WTC11 (cell line): ENCODE data around the gene GPRC5C. TPM values are rescaled to one million over a fixed set of nuclear protein-coding genes. Genes with fewer than 3 reads are reported as not detected.

ENCODE experiments used
- ATAC-seq: fragments of 200-7000 bp; cut with Tn5 transposase; 2 replicates; pipeline ENCODE4 v1.10.0; 2021; ENCODE audit warnings: mild to moderate bottlenecking, moderate library complexity
- CTCF ChIA-PET: fragments of 300-600 bp; sonication (Branson Sonifier 250); formaldehyde crosslinking; loops from one replicate; lab custom pipeline; 2021; ENCODE audit warnings: antibody characterized with exemption; lab: Charles Lee
- POLR2A ChIA-PET: fragments of 350-600 bp; sonication (Branson Sonifier 250); formaldehyde crosslinking; loops from one replicate; lab custom pipeline; 2021; ENCODE audit warnings: antibody characterized with exemption; lab: Charles Lee
- DNase-seq: peaks from one replicate; pipeline ENCODE4 v3.0.0; 2021; ENCODE audit warnings: low spot score
- H3K27ac Mint-ChIP-seq: 2 replicates; pipeline ENCODE4 v1.8.0; 2021; ENCODE audit warnings: mixed read lengths
- H3K27me3 Mint-ChIP-seq: 2 replicates; pipeline ENCODE4 v1.8.0; 2021; ENCODE audit warnings: low read depth, mild to moderate bottlenecking, moderate library complexity, mixed read lengths
- H3K36me3 Mint-ChIP-seq: 2 replicates; pipeline ENCODE4 v1.8.0; 2021; ENCODE audit warnings: mixed read lengths
- H3K4me1 Mint-ChIP-seq: 2 replicates; pipeline ENCODE4 v1.8.0; 2022; ENCODE audit warnings: mixed read lengths
- H3K4me3 Mint-ChIP-seq: 2 replicates; pipeline ENCODE4 v1.8.0; 2021; ENCODE audit warnings: mild to moderate bottlenecking, moderate library complexity, mixed read lengths
- H3K9me3 Mint-ChIP-seq: 2 replicates; pipeline ENCODE4 v1.8.0; 2021; ENCODE audit warnings: mixed read lengths
- GRHL2 ChIP-seq: fragments of 250-450 bp; sonication (Bioruptor Pico); IDR thresholded peaks from 2 replicates; pipeline ENCODE4 v1.8.0; 2022; ENCODE audit warnings: mild to moderate bottlenecking, moderate library complexity; ENCODE audit not compliant: insufficient replicate concordance, severe bottlenecking
- IRF1 ChIP-seq: sonication (generic); formaldehyde crosslinking; IDR thresholded peaks from 2 replicates; pipeline ENCODE4 v1.8.0; 2023; ENCODE audit warnings: missing genetic modification reagents
- NFATC4 ChIP-seq: fragments of 250-450 bp; sonication (Bioruptor Pico); IDR thresholded peaks from 2 replicates; pipeline ENCODE4 v1.9.0; 2021; ENCODE audit warnings: mild to moderate bottlenecking
- PRDM15 ChIP-seq: sonication (generic); formaldehyde crosslinking; IDR thresholded peaks from 2 replicates; pipeline ENCODE4 v1.8.0; 2022; ENCODE audit warnings: missing genetic modification reagents
- SP1 ChIP-seq: sonication (generic); formaldehyde crosslinking; conservative IDR thresholded peaks from 2 replicates; pipeline ENCODE4 v1.8.1; 2022; ENCODE audit warnings: missing genetic modification reagents
- ZNF121 ChIP-seq: sonication (generic); formaldehyde crosslinking; IDR thresholded peaks from 2 replicates; pipeline ENCODE4 v1.8.0; 2023; ENCODE audit warnings: missing genetic modification reagents
- ZNF423 ChIP-seq: fragments of 250-450 bp; sonication (Bioruptor Pico); IDR thresholded peaks from 2 replicates; pipeline ENCODE4 v2.1.2; 2022; ENCODE audit warnings: mild to moderate bottlenecking, moderate library complexity
- ZNF512 ChIP-seq: sonication (generic); formaldehyde crosslinking; IDR thresholded peaks from 2 replicates; pipeline ENCODE4 v1.8.1; 2022; ENCODE audit warnings: missing genetic modification reagents, borderline replicate concordance
- total RNA-seq: library from RNA; stranded (reverse); gene quantifications from 3 replicates; pipeline ENCODE4 v1.2.3, GENCODE V29; 2021

Gene GPRC5C
- total RNA-seq, 1 experiment from 2014 or later: 19.6 TPM

GRCh38 chr17:74387365-74388218 lies 44.3 kb upstream of the GPRC5C start:
- H3K36me3 Mint-ChIP-seq: no peaks in the 10 kb centered on the region
- H3K4me3 Mint-ChIP-seq: no peak overlapping the region
- no peak overlapping the region for H3K27ac Mint-ChIP-seq
- no peaks in the 10 kb centered on the region for H3K9me3 Mint-ChIP-seq
- DNase-seq: no peak
- H3K27me3 Mint-ChIP-seq: peaks cover 7% of the 10 kb centered on the region
- peaks cover 21% of the 10 kb centered on the region for H3K4me1 Mint-ChIP-seq
- POLR2A ChIA-PET: no interaction called here
- peak; percentile 68 for ATAC-seq
- TF ChIP-seq ZNF423 (CRISPR knock-in tag) (peak; percentile 72; the same call in 1 of the 2 replicates), NFATC4 (CRISPR knock-in tag) (no peak)
- TF ChIP-seq, all 79 proteins: peak for 1
- CTCF ChIA-PET: interaction anchor here (0.7 to 2.8 kb wide), 10 partner anchors 8 to 67 kb away, joined by 3 to 24 read pairs (median 6); partner anchors contain the start of gene BTBD17

GRCh38 chr17:74389084-74389753 lies 42.7 kb upstream of the GPRC5C start:
- DNase-seq (no peak), ATAC-seq (no peak)
- Mint-ChIP-seq H3K4me1 (peaks cover 25% of the 10 kb centered on the region), H3K27ac (no peak overlapping the region), H3K36me3 (no peaks in the 10 kb centered on the region), H3K4me3 (no peak overlapping the region), H3K9me3 (no peaks in the 10 kb centered on the region)
- CTCF ChIA-PET: interaction anchor here (1.0 to 2.8 kb wide), 5 partner anchors 10 to 154 kb away, joined by 3 to 24 read pairs (median 6); partner anchors contain the start of gene BTBD17
- no peak for TF ChIP-seq PRDM15 (CRISPR knock-in tag)
- TF ChIP-seq, all 79 proteins: peak for 0
- H3K27me3 Mint-ChIP-seq: peaks cover 7% of the 10 kb centered on the region
- POLR2A ChIA-PET: no interaction called here

- peaks cover 7% of the 10 kb centered on the region for H3K27me3 Mint-ChIP-seq
- peaks cover 27% of the 10 kb centered on the region for H3K4me1 Mint-ChIP-seq
- no peaks in the 10 kb centered on the region for H3K36me3 Mint-ChIP-seq
- H3K9me3 Mint-ChIP-seq: no peaks in the 10 kb centered on the region
- POLR2A ChIA-PET: no interaction called here
- DNase-seq (no peak), ATAC-seq (no peak)
- CTCF ChIA-PET: interaction anchor here (1.6 to 5.9 kb wide), 3 partner anchors 10 to 22 kb away, joined by 7 to 48 read pairs (median 24); partner anchors contain the start of gene GPR142
- no peak overlapping the region for H3K27ac Mint-ChIP-seq
- TF ChIP-seq IRF1 (CRISPR knock-in tag) (no peak), ZNF512 (peak; percentile 90; the same call in 1 of the 2 replicates)
- H3K4me3 Mint-ChIP-seq: no peak overlapping the region
Measured at GRCh38 chr17:74389937-74390679, 41.8 kb upstream of the GPRC5C start.

- TF ChIP-seq GRHL2: no peak
- 0 out of 2 replicates have a peak, but pooled peaks have one; percentile 11 for TF ChIP-seq ZNF121 (CRISPR knock-in tag)
- TF ChIP-seq SP1 (CRISPR knock-in tag): no peak
- TF ChIP-seq, all 79 proteins: peak for 1
- no peak for ATAC-seq
- POLR2A ChIA-PET: no interaction called here
Measured at GRCh38 chr17:74390680-74391653, 40.9 kb upstream of the GPRC5C start.

More at GRCh38 chr17:74390680-74391653, 40.9 kb upstream of the GPRC5C start:
- Mint-ChIP-seq H3K4me3 (no peak overlapping the region), H3K4me1 (peaks cover 27% of the 10 kb centered on the region), H3K9me3 (no peaks in the 10 kb centered on the region), H3K36me3 (no peaks in the 10 kb centered on the region), H3K27ac (no peak overlapping the region), H3K27me3 (peaks cover 4% of the 10 kb centered on the region)
- CTCF ChIA-PET: interaction anchor here (1.4 to 5.9 kb wide), 4 partner anchors 11 to 63 kb away, joined by 5 to 48 read pairs (median 6); partner anchors contain the start of gene GPR142
- DNase-seq: no peak
